SKM-1 (cell line): Measurements from ENCODE around the gene DUSP12.

Experiments used
- DNase-seq: peaks from one replicate; lab custom pipeline; 2025; ENCODE audit not compliant: unreplicated experiment; lab: John Stamatoyannopoulos, UW

The DUSP12 gene

DNA sequence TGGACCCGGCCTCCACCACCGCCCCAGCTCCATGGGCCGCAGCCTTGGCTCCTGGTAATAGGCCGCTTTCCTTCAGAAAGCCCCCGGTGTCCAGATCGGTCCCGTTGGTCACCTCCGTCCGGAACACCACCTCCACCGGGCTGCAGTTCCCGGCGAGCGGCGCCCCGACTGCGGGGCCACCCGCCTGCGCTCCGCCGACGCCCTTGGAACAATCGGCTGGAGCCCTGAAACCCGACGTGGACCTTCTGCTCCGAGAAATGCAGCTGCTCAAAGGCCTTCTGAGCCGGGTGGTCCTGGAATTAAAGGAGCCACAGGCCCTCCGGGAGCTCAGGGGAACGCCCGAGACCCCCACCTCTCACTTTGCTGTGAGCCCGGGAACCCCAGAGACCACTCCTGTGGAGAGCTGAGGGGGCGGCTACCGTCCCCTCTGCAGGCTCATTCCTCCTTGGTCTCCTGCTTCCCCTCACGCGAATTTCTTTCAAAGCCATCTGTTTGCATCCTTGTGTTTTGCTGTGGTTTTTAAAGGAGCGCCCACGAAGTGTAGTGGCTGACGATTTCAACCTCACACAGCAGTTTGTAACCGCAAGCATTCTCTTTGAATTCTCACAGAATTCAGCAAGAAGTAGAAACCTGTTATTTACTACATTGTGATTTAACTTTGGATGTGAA, 22.2 kb upstream of the DUSP12 start:
- no peak for DNase-seq

DNA sequence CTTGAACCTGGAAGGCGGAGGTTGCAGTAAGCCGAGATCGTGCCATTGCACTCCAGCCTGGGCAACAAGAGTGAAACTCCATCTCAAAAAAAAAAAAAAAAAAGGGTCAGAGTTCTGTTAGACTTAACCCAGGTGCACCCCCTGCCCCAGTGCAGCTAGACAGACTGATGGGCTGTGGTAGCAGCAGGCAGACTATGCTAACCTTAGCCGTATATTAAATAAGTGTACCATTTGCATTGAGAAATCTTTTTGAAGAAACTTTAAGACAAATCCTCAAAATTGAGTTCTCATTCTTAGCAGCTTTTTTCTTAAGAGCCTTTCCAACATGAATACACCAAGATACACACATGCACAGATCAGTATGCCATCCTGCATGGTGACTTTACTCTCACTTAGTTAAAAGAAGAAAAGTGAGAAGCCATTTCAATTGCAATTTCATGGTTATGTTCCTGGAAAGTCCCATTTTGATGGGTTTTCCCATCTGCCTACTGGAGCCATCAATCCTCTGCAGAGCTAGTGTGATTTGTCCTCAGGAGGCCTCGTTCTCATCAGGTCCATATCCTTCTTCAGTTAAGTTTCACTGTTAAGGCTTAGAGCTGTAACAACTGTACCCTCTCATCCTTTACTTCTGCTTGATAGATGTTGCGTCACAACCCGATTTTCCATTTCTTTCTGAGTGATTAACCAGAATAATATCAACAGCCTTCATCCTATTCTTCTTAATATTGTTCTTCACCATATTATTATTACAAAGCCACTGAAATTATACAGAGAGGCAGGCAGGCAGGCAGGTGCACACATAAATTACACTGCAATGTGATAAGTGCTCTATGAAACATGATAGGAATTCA, 21.0 kb upstream of the DUSP12 start:
- no peak for DNase-seq

DNA sequence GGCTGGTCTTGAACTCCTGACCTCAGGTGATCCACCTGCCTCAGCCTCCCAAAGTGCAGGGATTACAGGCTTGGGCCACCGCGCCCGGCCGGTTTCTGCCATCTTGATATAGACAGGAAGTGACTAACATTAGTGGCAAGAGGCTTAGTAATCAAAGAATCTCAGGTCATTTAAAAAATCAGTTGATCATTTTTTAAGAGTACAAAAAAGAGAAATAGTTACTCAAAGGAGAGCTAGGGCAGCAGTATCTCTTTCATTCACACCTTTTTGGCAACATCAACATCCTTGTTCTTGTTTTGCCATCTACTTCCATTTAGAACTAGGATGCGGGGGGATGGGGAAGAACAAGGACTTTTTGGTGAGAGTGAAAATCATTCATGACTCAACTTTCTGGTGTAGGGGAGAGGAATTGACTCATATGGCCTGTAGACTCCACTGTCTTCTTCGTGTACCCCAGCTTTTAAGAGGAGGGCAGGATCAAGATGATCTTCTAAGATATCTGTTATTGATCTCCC, 19.5 kb upstream of the DUSP12 start:
- no peak for DNase-seq

DNA sequence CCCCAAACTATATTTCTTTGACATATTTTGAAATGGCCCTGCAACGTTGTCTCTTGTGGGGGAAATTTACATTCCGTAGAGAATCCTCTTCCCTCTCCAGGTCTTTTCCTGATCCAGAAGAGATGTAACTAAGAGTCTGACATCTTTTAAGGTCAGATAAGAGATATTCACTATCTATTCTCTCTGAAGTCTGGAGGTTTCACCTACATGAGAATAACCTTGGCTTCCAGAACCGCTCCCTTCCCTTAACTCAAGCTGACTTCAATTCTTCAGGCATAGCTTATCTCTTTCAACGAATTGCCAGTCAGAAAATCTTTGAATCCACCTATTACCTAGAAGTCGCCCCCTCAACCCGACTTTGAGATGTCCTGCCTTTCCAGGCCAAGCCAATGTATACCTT, 18.3 kb upstream of the DUSP12 start:
- no peak for DNase-seq

DNA sequence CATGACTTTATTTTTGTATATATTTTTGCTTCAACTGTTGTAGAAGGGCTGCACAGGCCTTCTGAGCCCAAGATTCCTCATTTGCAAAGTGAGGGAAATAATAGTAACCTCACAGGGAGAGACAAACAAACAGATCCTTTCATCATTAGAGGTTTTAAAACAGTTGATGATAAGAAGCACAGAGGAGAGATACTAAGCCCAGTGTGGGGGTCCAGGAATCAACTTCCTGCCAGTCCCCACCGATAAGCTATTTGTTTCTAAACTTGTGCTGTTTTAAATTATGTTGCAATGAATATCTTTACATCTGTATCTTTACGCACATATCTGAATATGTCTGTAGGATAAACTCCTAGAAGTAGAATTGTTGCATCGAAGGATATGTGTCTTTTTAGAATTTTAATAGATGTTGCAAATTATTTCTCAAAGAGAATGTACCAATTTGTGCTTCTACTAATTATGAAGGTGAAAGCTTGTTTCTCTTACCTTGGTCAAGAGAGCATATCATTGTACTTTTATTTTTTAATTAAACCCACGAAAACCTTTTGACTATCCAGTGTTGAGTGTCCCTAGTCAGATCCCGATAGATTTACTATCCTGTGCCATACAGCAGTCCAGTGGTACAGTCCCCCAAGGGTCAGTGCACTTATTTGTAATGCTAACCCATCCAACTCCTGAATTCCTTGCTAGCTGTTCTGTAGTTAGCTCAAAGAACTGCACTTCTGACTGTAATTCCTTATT, 17.4 kb upstream of the DUSP12 start:
- DNase-seq = no peak

DNA sequence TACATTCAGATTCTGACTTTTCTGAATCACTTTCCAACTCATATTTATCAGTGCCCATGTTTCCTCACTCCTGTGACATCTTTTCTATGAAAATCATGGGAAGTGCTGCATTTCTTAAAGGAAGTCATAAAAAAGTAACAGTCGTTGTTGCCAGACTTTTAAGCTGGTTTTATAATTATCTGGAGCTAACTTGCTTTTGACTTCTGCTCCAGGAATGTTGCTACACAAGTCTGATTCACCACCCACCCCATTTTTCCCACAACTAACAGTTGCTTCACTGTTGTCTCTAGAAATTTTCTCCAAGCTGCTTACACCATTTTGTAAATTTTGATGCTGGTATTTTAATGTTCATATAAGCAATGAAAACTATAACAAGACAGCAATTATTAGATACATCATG, 16.1 kb upstream of the DUSP12 start:
- DNase-seq = no peak

DNA sequence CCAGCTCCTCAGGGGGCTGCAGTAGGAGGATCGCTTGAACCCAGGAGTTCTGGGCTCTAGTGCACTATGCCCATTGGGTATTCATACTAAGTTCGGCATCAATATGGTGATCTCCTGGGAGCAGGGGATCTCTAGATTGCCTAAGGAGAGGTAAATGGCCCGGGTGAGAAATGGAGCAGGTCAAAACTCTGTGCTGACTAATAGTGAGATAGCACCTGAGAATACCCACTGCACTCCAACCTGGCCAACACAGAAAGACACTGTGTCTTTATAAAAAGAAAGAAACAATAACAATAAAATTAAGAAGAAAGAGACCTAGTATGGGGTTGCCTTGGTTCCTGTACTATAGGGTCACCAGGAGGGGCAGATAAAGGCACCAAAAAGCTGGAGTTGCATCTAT, 13.7 kb upstream of the DUSP12 start:
- DNase-seq = no peak

DNA sequence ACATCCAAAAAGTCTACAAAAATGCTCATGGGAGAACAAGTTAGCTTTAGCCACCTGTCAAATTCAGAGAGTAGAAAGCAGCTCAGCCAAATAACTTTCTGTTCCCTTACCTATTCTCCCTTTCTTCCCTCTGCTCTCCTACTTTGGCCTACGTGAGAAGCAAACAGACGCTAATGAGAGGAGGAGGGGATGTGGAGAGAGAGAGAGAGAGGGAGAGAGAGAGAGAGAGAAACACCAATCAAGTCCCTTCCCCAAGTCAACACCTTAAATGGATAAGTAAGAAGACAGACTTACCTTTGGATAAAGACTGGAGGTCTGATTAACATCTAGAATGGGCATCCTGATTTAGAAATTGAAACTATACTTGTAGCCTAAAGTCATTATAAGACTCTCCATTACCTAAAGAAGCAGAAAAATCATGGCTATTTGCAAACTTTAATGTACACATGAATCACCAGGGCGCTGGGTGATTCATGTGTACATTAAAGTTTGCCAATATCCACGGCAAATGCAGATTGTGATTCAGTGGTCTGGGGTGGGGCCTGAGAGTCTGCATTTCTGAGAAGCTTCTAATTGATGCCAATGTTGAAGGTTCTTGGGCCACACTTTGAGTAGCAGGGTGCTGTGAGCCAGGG, 13.1 kb upstream of the DUSP12 start:
- no peak for DNase-seq

DNA sequence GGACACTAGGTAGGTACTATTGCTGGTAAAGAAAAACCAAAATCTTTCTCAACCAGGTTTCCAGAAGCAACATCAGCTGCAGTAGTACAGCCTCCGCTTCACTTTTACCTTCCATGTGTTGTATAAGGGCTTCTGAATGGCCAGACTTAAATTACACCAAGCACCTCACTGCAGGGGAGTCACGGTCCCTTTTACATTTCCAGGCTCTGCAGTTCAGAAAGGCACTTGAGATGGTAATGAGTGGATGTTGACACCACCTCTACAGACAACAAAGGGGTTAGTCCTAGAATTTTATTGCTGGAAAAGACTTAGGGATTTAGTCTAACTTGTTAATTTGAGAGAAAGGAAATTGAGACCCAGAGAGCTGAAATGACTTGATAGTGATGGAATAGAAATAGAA, 12.0 kb upstream of the DUSP12 start:
- no peak for DNase-seq

DNA sequence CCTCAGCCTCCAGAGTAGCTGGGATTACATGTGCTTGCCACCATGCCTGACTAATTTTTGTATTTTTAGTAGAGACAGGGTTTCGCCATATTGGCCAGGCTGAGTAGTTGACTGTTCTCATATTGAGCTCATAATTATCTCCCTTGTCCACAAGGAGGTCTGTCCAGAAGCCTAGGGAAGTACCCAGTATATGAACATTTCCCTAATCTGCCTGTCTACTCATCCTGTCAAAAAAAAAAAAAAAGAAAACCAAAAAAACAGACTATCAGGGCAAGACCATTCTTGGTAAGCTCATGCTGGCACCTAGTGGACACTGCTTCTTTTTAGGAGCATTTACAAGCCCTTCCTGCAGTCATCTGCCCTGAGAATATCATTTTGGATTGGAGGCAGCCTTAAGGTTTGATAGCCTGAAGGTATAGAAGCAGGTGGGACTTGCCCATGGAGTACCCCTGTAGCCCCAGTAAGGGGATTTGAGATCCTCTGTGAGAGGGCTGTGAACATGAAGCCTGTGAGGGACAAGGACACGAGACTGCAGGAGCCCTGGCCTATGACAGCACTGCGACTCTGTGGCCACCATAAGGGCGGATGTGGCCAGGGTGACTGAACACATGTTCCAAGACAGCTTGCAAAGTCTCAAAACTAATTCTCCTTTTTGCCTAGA, 10.8 kb upstream of the DUSP12 start:
- peak; percentile 81 for DNase-seq

DNA sequence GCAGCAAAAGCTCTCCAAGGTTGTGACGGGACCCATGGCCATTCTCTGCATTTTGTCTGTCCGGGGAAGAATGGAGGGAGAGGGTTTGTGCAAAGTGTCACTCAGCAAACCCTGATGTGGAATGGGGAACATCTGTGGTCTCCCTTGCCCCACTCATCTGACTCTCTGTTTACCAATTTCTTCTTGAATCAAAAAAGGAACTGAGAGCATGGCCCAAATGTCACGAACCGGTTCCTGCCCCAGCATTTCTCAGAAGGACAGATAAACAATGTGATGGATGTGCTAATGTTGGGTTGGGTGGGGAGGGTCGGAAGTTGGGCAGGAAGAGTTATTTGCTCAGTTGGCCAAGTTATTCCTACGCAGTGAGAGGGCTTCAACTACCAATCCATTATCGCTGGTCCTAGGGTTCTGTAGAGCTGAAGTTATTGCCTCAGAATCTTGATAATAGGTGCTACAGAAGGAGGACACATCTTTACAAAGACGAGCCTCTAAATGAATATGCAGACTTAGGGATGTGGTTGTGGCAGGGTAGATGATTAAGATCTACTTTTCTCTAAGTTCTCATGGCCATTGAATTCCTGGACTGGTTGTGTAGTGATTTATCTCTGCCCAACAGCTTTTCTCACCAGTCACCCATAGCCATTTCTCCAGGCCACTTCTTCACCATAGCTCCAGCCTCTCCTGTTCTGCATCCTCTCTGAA, 9.6 kb upstream of the DUSP12 start:
- DNase-seq = no peak

DNA sequence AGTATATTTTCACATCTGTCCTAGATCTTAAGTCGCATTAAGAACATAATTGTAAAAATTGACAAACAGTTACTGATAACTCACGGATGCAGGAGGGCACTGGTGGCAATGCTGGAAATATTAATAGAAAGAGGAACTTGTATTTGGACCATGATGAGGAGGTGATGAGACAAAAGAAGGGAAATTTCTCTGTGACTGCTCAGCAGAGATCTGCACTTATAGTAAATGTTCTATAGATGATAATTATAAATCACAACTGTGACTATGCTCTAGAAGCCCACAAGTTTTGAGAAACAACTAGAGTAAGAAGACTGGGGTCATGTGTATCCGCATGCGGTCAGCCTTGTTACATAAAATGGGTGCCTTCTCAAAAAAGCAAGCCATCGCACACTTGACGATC, 8.7 kb upstream of the DUSP12 start:
- no peak for DNase-seq

DNA sequence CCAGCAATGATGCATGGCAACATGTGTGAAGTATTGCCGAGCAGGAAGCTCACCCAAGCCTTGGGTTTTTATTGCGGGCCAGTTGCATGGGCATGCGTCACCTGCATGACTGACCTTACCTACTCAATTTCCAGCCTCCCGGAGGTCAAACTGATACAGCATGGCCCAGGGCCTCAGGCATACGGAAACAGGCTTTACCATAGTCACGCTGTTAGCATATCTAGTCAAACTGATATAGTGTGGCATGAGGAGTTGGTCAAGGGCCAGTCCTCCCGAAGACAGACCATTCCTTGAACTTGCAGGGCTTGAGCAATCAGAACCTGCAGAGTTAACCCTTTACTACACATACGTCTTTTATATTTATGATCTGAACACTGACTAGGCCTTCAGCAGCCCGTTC, 6.4 kb upstream of the DUSP12 start:
- DNase-seq = no peak

DNA sequence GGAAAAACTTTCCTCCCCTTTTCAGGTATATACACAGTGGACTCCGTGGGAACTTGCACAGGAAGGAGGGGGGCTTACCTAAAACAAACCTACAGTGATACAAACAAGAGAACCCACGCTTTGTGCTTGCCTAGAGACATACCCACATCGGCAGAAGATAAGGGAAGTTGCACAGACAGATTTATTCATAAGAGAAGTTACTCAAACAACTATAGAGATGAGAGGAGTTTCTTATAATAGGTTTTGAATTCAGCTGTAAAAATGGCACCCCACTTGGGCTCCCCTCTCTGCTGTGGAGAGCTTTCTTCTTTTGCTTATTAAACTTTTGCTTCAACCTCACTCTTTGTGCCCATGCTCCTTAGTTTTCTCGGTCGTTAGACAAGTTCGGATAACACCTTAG, 1.8 kb upstream of the DUSP12 start:
- DNase-seq = peak; percentile 53

DNA sequence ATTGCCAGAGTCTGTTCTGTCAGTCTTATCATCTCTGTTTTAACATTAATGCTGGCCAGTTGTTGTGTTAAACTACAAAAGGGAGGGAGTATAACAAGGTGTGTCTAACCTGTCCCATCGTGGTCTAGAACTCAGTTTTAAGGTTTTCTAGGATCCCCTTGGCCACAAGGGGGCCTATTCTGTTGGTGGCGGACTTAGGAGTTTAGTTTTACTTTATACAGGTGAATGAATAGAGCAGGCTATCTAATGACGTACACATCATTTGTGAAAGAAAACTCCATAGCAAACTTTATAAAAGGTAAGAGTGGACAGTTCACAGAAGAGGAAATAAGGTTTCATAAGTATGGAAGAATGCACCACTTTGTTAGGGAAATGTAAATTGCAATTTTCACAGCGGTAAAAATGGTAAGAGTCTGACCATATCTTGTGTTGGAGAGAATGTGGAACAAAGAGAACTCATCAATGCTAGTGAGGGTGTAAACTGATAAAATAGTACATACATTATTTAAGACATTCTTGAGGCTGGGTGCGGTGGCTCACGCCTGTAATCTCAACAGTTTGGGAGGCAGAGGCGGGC, 14.0 kb downstream of the DUSP12 start:
- peak; percentile 47 for DNase-seq

DNA sequence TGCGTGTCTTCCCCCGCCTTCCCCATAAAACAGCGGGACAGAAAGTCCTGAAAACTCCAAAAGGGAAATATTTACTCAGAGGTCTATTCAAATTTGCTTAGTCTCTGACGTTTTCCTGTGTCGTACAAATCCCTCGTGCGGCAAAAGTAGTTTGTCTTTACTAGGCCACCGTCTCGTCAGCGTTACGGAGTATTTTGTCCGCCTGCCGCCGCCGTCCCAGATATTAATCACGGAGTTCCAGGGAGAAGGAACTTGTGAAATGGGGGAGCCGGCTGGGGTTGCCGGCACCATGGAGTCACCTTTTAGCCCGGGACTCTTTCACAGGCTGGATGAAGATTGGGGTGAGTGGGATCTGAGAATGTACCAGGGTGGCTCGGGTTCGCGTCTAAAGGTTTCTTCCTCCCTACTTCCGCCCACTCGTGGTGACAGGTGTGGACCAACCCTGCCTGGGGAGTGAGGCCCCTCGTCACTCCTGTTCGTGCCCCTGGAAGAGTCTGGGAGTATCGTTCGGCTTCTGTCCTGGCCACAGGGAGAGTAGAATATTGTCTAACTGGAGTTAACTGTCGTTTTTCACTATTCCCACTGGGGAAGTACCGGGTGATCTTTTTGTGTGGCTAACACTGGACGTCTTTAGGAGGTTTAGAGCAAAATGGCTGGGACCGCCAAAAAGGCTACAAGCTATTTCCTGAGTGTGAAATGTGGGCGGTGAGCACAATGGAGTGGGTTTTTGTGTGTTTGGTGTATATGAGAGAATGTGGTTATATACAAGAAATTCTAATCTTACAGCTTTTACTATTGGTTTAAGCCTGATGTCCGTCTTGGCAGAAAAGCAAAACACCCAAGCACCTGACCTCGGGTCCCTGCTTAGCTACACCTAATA, 16.8 kb downstream of the DUSP12 start, which contains the start of gene ATF6:
TSS of gene ATF6 (plus strand) at position 219 of the 880 bp plus-strand sequence. CDS start at position 260, 41 bp downstream.
- DNase-seq = peak; percentile 99

DNA sequence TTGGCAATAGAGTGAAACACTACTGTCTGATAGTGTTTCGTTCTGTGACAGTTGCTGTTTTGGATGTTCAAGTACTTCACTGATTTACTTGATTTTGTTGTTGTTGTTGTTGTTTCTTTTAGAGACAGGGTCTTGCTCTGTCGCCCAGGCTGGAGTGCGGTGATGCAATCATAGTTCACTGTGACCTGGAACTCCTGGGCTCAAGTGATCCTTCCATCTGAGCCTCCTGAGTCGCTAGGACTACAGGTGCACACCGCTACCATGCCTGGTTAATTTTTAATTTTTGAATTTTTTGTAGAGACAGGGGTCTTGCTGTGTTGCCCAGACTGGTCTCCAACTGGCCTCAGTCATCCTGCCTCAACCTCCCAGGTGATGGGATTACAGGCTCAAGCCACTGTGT, 18.9 kb downstream of the DUSP12 start:
- DNase-seq = no peak

DNA sequence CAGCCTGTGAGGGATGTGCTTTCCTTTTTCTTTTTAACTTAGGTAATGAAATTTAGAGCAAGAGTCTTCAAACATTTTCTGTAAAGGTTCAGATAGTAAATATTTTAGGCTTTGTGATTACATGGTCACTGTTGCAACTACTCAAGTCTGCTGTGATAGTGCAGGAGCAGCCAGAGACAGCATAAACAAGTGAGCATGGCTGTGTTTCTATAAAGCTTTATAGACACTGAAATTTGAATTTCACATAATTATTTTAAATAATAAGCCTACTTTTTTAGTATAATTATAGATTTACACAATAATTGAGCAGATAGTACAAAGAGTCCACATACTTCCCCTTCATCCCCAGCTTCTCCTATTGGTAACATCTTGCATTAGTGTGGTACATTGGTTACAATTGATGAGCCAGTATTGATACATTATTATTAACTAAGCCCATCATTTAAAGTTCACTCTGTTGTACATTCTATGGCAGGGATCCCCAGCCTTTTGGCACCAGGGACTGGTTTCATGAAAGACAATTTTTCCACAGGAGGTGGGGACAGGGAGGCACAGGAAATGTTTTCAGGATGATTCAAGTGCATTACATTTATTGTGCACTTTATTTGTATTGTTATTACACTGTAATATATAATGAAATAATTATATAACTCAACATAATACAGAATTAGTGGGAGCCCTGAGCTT, 19.5 kb downstream of the DUSP12 start:
- no peak for DNase-seq
